Adrenal gland (tissue), 12 donors: Measurements from ENCODE around the gene TOR4A. TPM values are rescaled to one million over a fixed set of nuclear protein-coding genes. Genes with fewer than 3 reads are reported as not detected.

Source experiments
- DNase-seq, 7 donors: peaks; one replicate each; pipeline ENCODE4 v3.0.0-alpha.2; 2019 to 2020
- H3K27ac ChIP-seq, 5 donors: fragments of 200-600 bp; sonication (generic) in 4 of 5; 1 replicate in 3 of 5; 2 replicates in 2 of 5; pipeline versions ENCODE4 v1.5.1 to v1.8.0; 2016 to 2020; ENCODE audit warnings: mild to moderate bottlenecking in 1 of 5
- H3K27me3 ChIP-seq: fragments of 200-600 bp; 2 replicates; pipeline ENCODE4 v1.8.0; 2021
- H3K36me3 ChIP-seq, 2 donors: fragments of 200-600 bp; replicated peaks in 1 of 2; 1 replicate in 1 of 2; 2 replicates in 1 of 2; pipeline versions ENCODE4 v1.5.1 to v1.8.0; 2018 to 2022
- H3K4me1 ChIP-seq, 2 donors: fragments of 200-600 bp; replicated peaks in 1 of 2; 1 replicate in 1 of 2; 2 replicates in 1 of 2; pipeline versions ENCODE4 v1.5.1 to v1.8.0; 2018 to 2021
- H3K4me3 ChIP-seq, 4 donors: fragments of 200-600 bp; sonication (generic) in 3 of 4; one replicate each; pipeline ENCODE4 v1.5.1; 2016 to 2018
- H3K9me3 ChIP-seq, 3 donors: fragments of 200-600 bp; sonication (generic) in 1 of 3; replicated peaks in 1 of 3; 1 replicate in 2 of 3; 2 replicates in 1 of 3; pipeline versions ENCODE4 v1.5.1 to v1.8.0; 2016 to 2021
- POLR2A ChIP-seq, 2 donors: fragments of 450-650 bp; IDR thresholded peaks; one replicate each; pipeline ENCODE4 v1.6.1; 2017; ENCODE audit warnings: antibody characterized with exemption in 2 of 2, mild to moderate bottlenecking in 2 of 2, moderate library complexity in 1 of 2
- whole genome bisulfite sequencing, 4 donors: extraction: QIAGEN DNeasy Blood & Tissue Kit in 2 of 4; methylation state at CpG; one replicate each; pipeline versions ENCODE4 v1.1.5 to v1.1.7; 2013 to 2017; 5-methylcytosine and 5-hydroxymethylcytosine counted together
- intact Hi-C, 2 donors: fragments of 100-400 bp; cut with DNase I; formaldehyde crosslinking; loops; one replicate each; pipeline versions ENCODE4 v1.14.1 to v1.15.0; 2022 to 2023
- polyA plus RNA-seq, 3 donors: library from polyadenylated mRNA; stranded (reverse); fragments of 200-250 nt in 2 of 3; fragments of 350-450 nt in 1 of 3; fragmentation: Illumina TruSeq in 1 of 3; extraction: RNeasy Lipid Tissue Mini Kit (QIAGEN cat#74804) in 1 of 3; gene quantifications; one replicate each; pipeline ENCODE4 v1.2.3, GENCODE V29; 2013 to 2014
- total RNA-seq, 9 donors: library from RNA; depleted of rRNA in 4 of 9; stranded (reverse); fragments of >200 nt in 4 of 9; fragments of 120-200 nt in 1 of 9; fragmentation: NEBNext Ultra II Directional in 1 of 9; extraction: Animal tissue kit (Norgen Biotek cat#: 25700) in 1 of 9; gene quantifications; one replicate each; pipeline versions ENCODE4 v1.1.0 to v1.2.4, GENCODE V29; 2013 to 2023
- TF ChIP-seq, protein P1 (sequence below), 6 experiments: fragments of 450-650 bp in 4 of 6; fragments of 200-600 bp in 2 of 6; sonication (generic) in 1 of 6; IDR thresholded peaks; 1 replicate in 5 of 6; 2 replicates in 1 of 6; pipeline versions ENCODE4 v1.5.1 to v1.8.0; 2016 to 2021; ENCODE audit warnings: antibody characterized with exemption in 6 of 6, mild to moderate bottlenecking in 2 of 6, moderate library complexity in 1 of 6
- donor health status: healthy with polysubstance abuse.
- donor health status: Bipolar disorder and iron deficiency.
- donor health status: DM: yes; HTN: yes; CAD: no.
- donor health status: DM: no; HTN: no; CAD: no.
- donor health status: DM: no; HTN: no; CAD: no.
- donor health status: DM: yes; HTN: yes; CAD: no.

TOR4A gene
- total and polyA plus RNA-seq, 12 donors = 0.49 to 21.5 (median 7.4) TPM

- H3K4me1 ChIP-seq = no peaks in the 10 kb centered on the region
- intact Hi-C loops = no loop called here
Measured at GRCh38 chr9:137330689-137331088, 53.2 kb downstream of the TOR4A start.

GRCh38 chr9:137331929-137332328 is 54.4 kb downstream of the TOR4A start:
- Histone ChIP-seq H3K27me3 (no peaks in the 10 kb centered on the region), H3K4me1 (no peaks in the 10 kb centered on the region), H3K27ac (no peak overlapping the region), H3K9me3 (peaks cover 0 to 2% (median 0%) of the 10 kb centered on the region in 3 donors), H3K36me3 (no peaks in the 10 kb centered on the region), H3K4me3 (no peak overlapping the region)
- no peak for DNase-seq
- intact Hi-C loops = no loop called here
- no peak for TF ChIP-seq POLR2A (IDR thresholded peaks at IDR 0.05)
- TF ChIP-seq, protein P1, sequence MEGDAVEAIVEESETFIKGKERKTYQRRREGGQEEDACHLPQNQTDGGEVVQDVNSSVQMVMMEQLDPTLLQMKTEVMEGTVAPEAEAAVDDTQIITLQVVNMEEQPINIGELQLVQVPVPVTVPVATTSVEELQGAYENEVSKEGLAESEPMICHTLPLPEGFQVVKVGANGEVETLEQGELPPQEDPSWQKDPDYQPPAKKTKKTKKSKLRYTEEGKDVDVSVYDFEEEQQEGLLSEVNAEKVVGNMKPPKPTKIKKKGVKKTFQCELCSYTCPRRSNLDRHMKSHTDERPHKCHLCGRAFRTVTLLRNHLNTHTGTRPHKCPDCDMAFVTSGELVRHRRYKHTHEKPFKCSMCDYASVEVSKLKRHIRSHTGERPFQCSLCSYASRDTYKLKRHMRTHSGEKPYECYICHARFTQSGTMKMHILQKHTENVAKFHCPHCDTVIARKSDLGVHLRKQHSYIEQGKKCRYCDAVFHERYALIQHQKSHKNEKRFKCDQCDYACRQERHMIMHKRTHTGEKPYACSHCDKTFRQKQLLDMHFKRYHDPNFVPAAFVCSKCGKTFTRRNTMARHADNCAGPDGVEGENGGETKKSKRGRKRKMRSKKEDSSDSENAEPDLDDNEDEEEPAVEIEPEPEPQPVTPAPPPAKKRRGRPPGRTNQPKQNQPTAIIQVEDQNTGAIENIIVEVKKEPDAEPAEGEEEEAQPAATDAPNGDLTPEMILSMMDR (IDR thresholded peaks at IDR 0.05) = no peak
- WGBS, 4 donors = 94 to 97% (median 96%) methylated on average over 9 of the region's 9 CpGs

More at GRCh38 chr9:137330689-137331088, 53.2 kb downstream of the TOR4A start:
- no peak for TF ChIP-seq POLR2A (IDR thresholded peaks at IDR 0.05)
- TF ChIP-seq, protein P1 (IDR thresholded peaks at IDR 0.05) = no peak
- no peaks in the 10 kb centered on the region for H3K27me3 ChIP-seq
- DNase-seq = no peak
- H3K9me3 ChIP-seq = no peaks in the 10 kb centered on the region
- WGBS, 4 donors = 77 to 83% (median 81%) methylated on average over 6 of the region's 6 CpGs
- H3K27ac ChIP-seq = no peak overlapping the region
- no peak overlapping the region for H3K4me3 ChIP-seq
- H3K36me3 ChIP-seq = no peaks in the 10 kb centered on the region

Other genes with a start within 250 kb of the TOR4A start
- 10 to 100 TPM in 8 of 9 donors, 1 to 10 TPM in 1; 2.9 to 54.4 (median 29.3) TPM for gene ABCA2, start 249.5 kb upstream of the TOR4A start, total RNA-seq
- 100 to 1,000 TPM in 1 of 3 donors, 10 to 100 TPM in 2; 13.6 to 150 (median 69.8) TPM for gene ABCA2, start 249.5 kb upstream of the TOR4A start, polyA plus RNA-seq
- under 1 TPM in 5 of 9 donors, not detected in 4; 0.11 to 0.69 (median 0.21) TPM for gene FUT7, start 245.6 kb upstream of the TOR4A start, total RNA-seq
- under 1 TPM in 2 of 3 donors, not detected in 1; 0.16 to 0.17 TPM for gene FUT7, start 245.6 kb upstream of the TOR4A start, polyA plus RNA-seq
- gene NPDC1, start 231.5 kb upstream of the TOR4A start, total RNA-seq = 10 to 100 TPM in 8 of 9 donors, 1 to 10 TPM in 1; 9.4 to 77.1 (median 41.2) TPM
- gene NPDC1, start 231.5 kb upstream of the TOR4A start, polyA plus RNA-seq = 100 to 1,000 TPM in 2 of 3 donors, 1 to 10 TPM in 1; 5.1 to 311 (median 194) TPM
- gene ENTPD2, start 223.7 kb upstream of the TOR4A start, total RNA-seq = under 1 TPM in 4 of 9 donors, not detected in 5; 0.28 to 0.53 (median 0.36) TPM
- gene ENTPD2, start 223.7 kb upstream of the TOR4A start, polyA plus RNA-seq = 1 to 10 TPM in 2 of 3 donors, not detected in 1; 1.6 to 1.7 TPM
- 1 to 10 TPM in 2 of 9 donors, under 1 TPM in 7; 0.24 to 1.7 (median 0.79) TPM for gene SAPCD2, start 207.2 kb upstream of the TOR4A start, total RNA-seq
- gene SAPCD2, start 207.2 kb upstream of the TOR4A start, polyA plus RNA-seq = under 1 TPM; 0.07 to 0.56 (median 0.17) TPM
- gene UAP1L1, start 200.2 kb upstream of the TOR4A start, total RNA-seq = 10 to 100 TPM in 8 of 9 donors, under 1 TPM in 1; 0.28 to 68.7 (median 14.4) TPM
- gene UAP1L1, start 200.2 kb upstream of the TOR4A start, polyA plus RNA-seq = 10 to 100 TPM in 2 of 3 donors, 1 to 10 TPM in 1; 3.6 to 61.1 (median 15.9) TPM
- 100 to 1,000 TPM in 1 of 9 donors, 10 to 100 TPM in 8; 44.5 to 102 (median 63.0) TPM for gene MAN1B1, start 190.7 kb upstream of the TOR4A start, total RNA-seq
- 100 to 1,000 TPM in 1 of 3 donors, 10 to 100 TPM in 2; 44.4 to 138 (median 87.6) TPM for gene MAN1B1, start 190.7 kb upstream of the TOR4A start, polyA plus RNA-seq
- 100 to 1,000 TPM; 117 to 387 (median 234) TPM for gene DPP7, start 163.0 kb upstream of the TOR4A start, total RNA-seq
- 1,000 to 10,000 TPM in 2 of 3 donors, 10 to 100 TPM in 1; 52.6 to 1,938 (median 1,109) TPM for gene DPP7, start 163.0 kb upstream of the TOR4A start, polyA plus RNA-seq
- gene GRIN1, start 138.6 kb upstream of the TOR4A start, total RNA-seq = under 1 TPM in 4 of 9 donors, not detected in 5; 0.04 to 0.28 (median 0.08) TPM
- under 1 TPM; 0.04 to 0.16 (median 0.10) TPM for gene GRIN1, start 138.6 kb upstream of the TOR4A start, polyA plus RNA-seq
- not detected for gene LRRC26, start 107.7 kb upstream of the TOR4A start, total RNA-seq
- not detected for gene LRRC26, start 107.7 kb upstream of the TOR4A start, polyA plus RNA-seq
- gene TMEM210, start 105.7 kb upstream of the TOR4A start, total RNA-seq = not detected
- not detected for gene TMEM210, start 105.7 kb upstream of the TOR4A start, polyA plus RNA-seq
- 10 to 100 TPM; 18.1 to 72.1 (median 25.6) TPM for gene ANAPC2, start 89.2 kb upstream of the TOR4A start, total RNA-seq
- 100 to 1,000 TPM in 1 of 3 donors, 10 to 100 TPM in 1, 1 to 10 TPM in 1; 7.1 to 162 (median 89.7) TPM for gene ANAPC2, start 89.2 kb upstream of the TOR4A start, polyA plus RNA-seq
- gene SSNA1, start 89.0 kb upstream of the TOR4A start, total RNA-seq = 10 to 100 TPM; 50.0 to 98.1 (median 65.7) TPM
- 100 to 1,000 TPM in 2 of 3 donors, 10 to 100 TPM in 1; 13.2 to 138 (median 127) TPM for gene SSNA1, start 89.0 kb upstream of the TOR4A start, polyA plus RNA-seq
- 10 to 100 TPM in 5 of 9 donors, 1 to 10 TPM in 4; 5.0 to 23.5 (median 10.7) TPM for gene TPRN, start 77.0 kb upstream of the TOR4A start, total RNA-seq
- 1 to 10 TPM; 1.4 to 7.6 (median 3.4) TPM for gene TPRN, start 77.0 kb upstream of the TOR4A start, polyA plus RNA-seq
- gene TMEM203, start 72.1 kb upstream of the TOR4A start, total RNA-seq = 10 to 100 TPM; 32.7 to 48.4 (median 42.3) TPM
- gene TMEM203, start 72.1 kb upstream of the TOR4A start, polyA plus RNA-seq = 10 to 100 TPM; 21.7 to 30.2 (median 28.4) TPM
- gene NDOR1, start 72.0 kb upstream of the TOR4A start, total RNA-seq = 10 to 100 TPM in 7 of 9 donors, 1 to 10 TPM in 2; 4.5 to 21.4 (median 13.5) TPM
- gene NDOR1, start 72.0 kb upstream of the TOR4A start, polyA plus RNA-seq = 10 to 100 TPM in 2 of 3 donors, 1 to 10 TPM in 1; 1.6 to 36.4 (median 14.9) TPM
- 10 to 100 TPM in 4 of 9 donors, 1 to 10 TPM in 5; 1.1 to 33.8 (median 8.9) TPM for gene RNF208, start 55.5 kb upstream of the TOR4A start, total RNA-seq
- 10 to 100 TPM in 2 of 3 donors, 1 to 10 TPM in 1; 1.2 to 90.5 (median 36.5) TPM for gene RNF208, start 55.5 kb upstream of the TOR4A start, polyA plus RNA-seq
- 1 to 10 TPM in 6 of 9 donors, under 1 TPM in 3; 0.56 to 4.6 (median 1.2) TPM for gene CYSRT1, start 52.6 kb upstream of the TOR4A start, total RNA-seq
- 1 to 10 TPM in 2 of 3 donors, not detected in 1; 2.5 to 3.4 TPM for gene CYSRT1, start 52.6 kb upstream of the TOR4A start, polyA plus RNA-seq
- under 1 TPM in 1 of 9 donors, not detected in 8; 0.06 TPM for gene RNF224, start 50.2 kb upstream of the TOR4A start, total RNA-seq
- not detected for gene RNF224, start 50.2 kb upstream of the TOR4A start, polyA plus RNA-seq
- gene SLC34A3, start 46.8 kb upstream of the TOR4A start, total RNA-seq = not detected
- gene SLC34A3, start 46.8 kb upstream of the TOR4A start, polyA plus RNA-seq = not detected
- 100 to 1,000 TPM in 7 of 9 donors, 10 to 100 TPM in 2; 69.9 to 362 (median 144) TPM for gene TUBB4B, start 36.4 kb upstream of the TOR4A start, total RNA-seq
- 100 to 1,000 TPM; 105 to 211 (median 200) TPM for gene TUBB4B, start 36.4 kb upstream of the TOR4A start, polyA plus RNA-seq
- gene STPG3, start 26.4 kb upstream of the TOR4A start, total RNA-seq = 1 to 10 TPM in 1 of 9 donors, under 1 TPM in 1, not detected in 7; 0.25 to 3.1 TPM
- gene STPG3, start 26.4 kb upstream of the TOR4A start, polyA plus RNA-seq = under 1 TPM in 1 of 3 donors, not detected in 2; 0.32 TPM
- gene NELFB, start 22.4 kb upstream of the TOR4A start, total RNA-seq = 10 to 100 TPM; 20.6 to 56.3 (median 38.5) TPM
- 10 to 100 TPM; 10.9 to 48.3 (median 19.6) TPM for gene NELFB, start 22.4 kb upstream of the TOR4A start, polyA plus RNA-seq
- 10 to 100 TPM in 1 of 9 donors, 1 to 10 TPM in 8; 1.1 to 11.2 (median 3.5) TPM for gene NRARP, start 24.5 kb downstream of the TOR4A start, total RNA-seq
- gene NRARP, start 24.5 kb downstream of the TOR4A start, polyA plus RNA-seq = 1 to 10 TPM in 2 of 3 donors, under 1 TPM in 1; 0.59 to 1.4 (median 1.1) TPM
- gene EXD3, start 145.4 kb downstream of the TOR4A start, total RNA-seq = 10 to 100 TPM in 7 of 9 donors, 1 to 10 TPM in 2; 8.5 to 38.6 (median 20.3) TPM
- 100 to 1,000 TPM in 1 of 3 donors, 10 to 100 TPM in 1, 1 to 10 TPM in 1; 1.2 to 111 (median 41.0) TPM for gene EXD3, start 145.4 kb downstream of the TOR4A start, polyA plus RNA-seq
- 10 to 100 TPM in 2 of 9 donors, 1 to 10 TPM in 7; 2.9 to 12.6 (median 9.1) TPM for gene NOXA1, start 145.7 kb downstream of the TOR4A start, total RNA-seq
- 10 to 100 TPM in 2 of 3 donors, not detected in 1; 23.5 to 50.7 TPM for gene NOXA1, start 145.7 kb downstream of the TOR4A start, polyA plus RNA-seq
- under 1 TPM in 4 of 9 donors, not detected in 5; 0.14 to 0.20 (median 0.18) TPM for gene ENTPD8, start 163.6 kb downstream of the TOR4A start, total RNA-seq
- under 1 TPM in 2 of 3 donors, not detected in 1; 0.16 to 0.17 TPM for gene ENTPD8, start 163.6 kb downstream of the TOR4A start, polyA plus RNA-seq
- 10 to 100 TPM in 8 of 9 donors, 1 to 10 TPM in 1; 8.7 to 47.6 (median 22.5) TPM for gene NSMF, start 181.6 kb downstream of the TOR4A start, total RNA-seq
- 100 to 1,000 TPM in 1 of 3 donors, 10 to 100 TPM in 2; 23.1 to 118 (median 39.7) TPM for gene NSMF, start 181.6 kb downstream of the TOR4A start, polyA plus RNA-seq